ENCODE results near the gene AUTS2.

AUTS2 gene

GRCh38 chr7:70016044-70016770, 417.9 kb downstream of the AUTS2 start:
- TF ChIP-seq CTCF (IDR thresholded peaks at IDR 0.05; ENCODE audit: borderline replicate concordance, insufficient read depth, low read depth, low read length), result no peak
- H3K4me3 ChIP-seq (ENCODE audit: low read depth, low read length), result no peak overlapping the region

- no peak for TF ChIP-seq CTCF (IDR thresholded peaks at IDR 0.05; ENCODE audit: borderline replicate concordance, insufficient read depth, low read depth, low read length)
- H3K4me3 ChIP-seq (ENCODE audit: low read depth, low read length), result no peak overlapping the region
Measured at GRCh38 chr7:70017357-70017756, 419.1 kb downstream of the AUTS2 start.

GRCh38 chr7:70018700-70019099, 420.4 kb downstream of the AUTS2 start:
- no peak overlapping the region for H3K4me3 ChIP-seq (ENCODE audit: low read depth, low read length)
- TF ChIP-seq CTCF (IDR thresholded peaks at IDR 0.05; ENCODE audit: borderline replicate concordance, insufficient read depth, low read depth, low read length), result no peak

- H3K4me3 ChIP-seq (ENCODE audit: low read depth, low read length), result no peak overlapping the region
- TF ChIP-seq CTCF (IDR thresholded peaks at IDR 0.05; ENCODE audit: borderline replicate concordance, insufficient read depth, low read depth, low read length), result no peak
Measured at GRCh38 chr7:70027867-70028266, 429.6 kb downstream of the AUTS2 start.

- TF ChIP-seq CTCF (IDR thresholded peaks at IDR 0.05; ENCODE audit: borderline replicate concordance, insufficient read depth, low read depth, low read length), result no peak
- H3K4me3 ChIP-seq (ENCODE audit: low read depth, low read length), result no peak overlapping the region
Measured at GRCh38 chr7:70028620-70029019, 430.3 kb downstream of the AUTS2 start.

DNA sequence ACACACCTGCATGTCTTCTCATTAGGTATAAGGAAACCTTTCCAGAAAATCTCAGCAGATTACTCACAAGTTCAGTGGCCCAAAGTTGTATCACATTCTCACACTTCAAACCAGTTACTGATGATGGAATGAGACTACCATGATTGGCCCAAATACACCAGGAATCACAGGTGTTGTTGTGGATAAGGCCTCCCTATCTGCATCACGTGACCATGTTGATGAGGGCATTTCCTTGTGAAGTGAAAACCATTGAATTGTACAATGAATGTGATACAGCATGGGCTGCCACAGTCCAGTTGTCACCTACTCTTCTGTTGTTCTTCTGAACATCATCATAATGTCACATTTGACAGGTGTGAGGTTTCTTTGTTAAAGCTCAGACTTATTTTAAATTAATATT, 431.7 kb downstream of the AUTS2 start:
- TF ChIP-seq CTCF (IDR thresholded peaks at IDR 0.05; ENCODE audit: borderline replicate concordance, insufficient read depth, low read depth, low read length), result no peak
- no peak overlapping the region for H3K4me3 ChIP-seq (ENCODE audit: low read depth, low read length)

DNA sequence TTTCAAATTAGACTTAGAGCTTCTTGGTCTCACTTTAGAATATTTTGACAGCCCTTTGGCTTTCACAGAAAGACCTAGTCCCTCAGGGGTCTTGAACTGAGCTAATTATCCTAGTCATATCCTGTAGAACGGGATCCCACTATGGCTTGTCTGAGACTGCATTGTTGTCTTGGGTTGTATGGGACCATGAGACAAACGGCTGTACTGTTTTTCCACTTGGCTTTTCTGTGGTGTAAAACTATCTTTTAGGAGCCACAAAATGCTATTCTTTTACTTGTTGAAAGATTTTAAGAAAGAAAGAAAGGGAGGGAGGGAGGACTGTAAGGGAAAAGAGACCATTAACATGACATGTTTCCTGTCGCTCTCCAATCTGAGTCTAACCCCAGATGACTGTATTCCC, 432.5 kb downstream of the AUTS2 start:
- H3K4me3 ChIP-seq (ENCODE audit: low read depth, low read length), result no peak overlapping the region
- TF ChIP-seq CTCF (IDR thresholded peaks at IDR 0.05; ENCODE audit: borderline replicate concordance, insufficient read depth, low read depth, low read length), result no peak

Measured in GM12875 (cell line).